HepG2 (cell line): ENCODE measurements around the gene CD151. TPM values are rescaled to one million over a fixed set of nuclear protein-coding genes. Genes with fewer than 3 reads are reported as not detected.
A peak's percentile ranks its signal among the peaks of the same experiment; 100 is the strongest.

ENCODE experiments used
- AGO1 ChIP-seq: fragments of 200-400 bp; formaldehyde crosslinking; IDR thresholded peaks from 2 replicates; pipeline ENCODE4 v1.6.1; 2017; ENCODE audit warnings: mild to moderate bottlenecking, low read depth, low read length, moderate library complexity; ENCODE audit not compliant: poor library complexity, severe bottlenecking
- AGO2 ChIP-seq: fragments of 200-400 bp; formaldehyde crosslinking; optimal IDR thresholded peaks from 2 replicates; pipeline ENCODE3; 2017; ENCODE audit warnings: mild to moderate bottlenecking, low read depth, low read length, moderate library complexity
- ARNTL ChIP-seq: sonication (generic); formaldehyde crosslinking; IDR thresholded peaks from 2 replicates; pipeline ENCODE4 v1.4.0; 2020; ENCODE audit warnings: mild to moderate bottlenecking, missing genetic modification reagents
- ATF2 ChIP-seq: sonication (generic); formaldehyde crosslinking; IDR thresholded peaks from 2 replicates; pipeline ENCODE4 v1.4.0; 2020; ENCODE audit warnings: missing genetic modification reagents
- BHLHE40 ChIP-seq: IDR thresholded peaks from 2 replicates; pipeline ENCODE4 v1.6.1; 2011; ENCODE audit warnings: low read length, improper control_type of control experiment
- GZF1 ChIP-seq: sonication (generic); formaldehyde crosslinking; IDR thresholded peaks from 2 replicates; pipeline ENCODE4 v1.5.1; 2020; ENCODE audit warnings: mild to moderate bottlenecking, missing genetic modification reagents
- KDM2A ChIP-seq: sonication (generic); formaldehyde crosslinking; IDR thresholded peaks from 2 replicates; pipeline ENCODE4 v1.4.0; 2020; ENCODE audit warnings: low read depth, missing genetic modification reagents, borderline replicate concordance
- NCOR1 ChIP-seq: fragments of 200-600 bp; sonication (generic); IDR thresholded peaks from 2 replicates; pipeline ENCODE4 v1.7.0; 2017; ENCODE audit warnings: antibody characterized with exemption, low read length, borderline replicate concordance
- PHB2 ChIP-seq: fragments of 450-650 bp; IDR thresholded peaks from 2 replicates; pipeline ENCODE4 v1.6.1; 2018; ENCODE audit not compliant: partially characterized antibody
- SMAD1 ChIP-seq: sonication (generic); formaldehyde crosslinking; IDR thresholded peaks from 2 replicates; pipeline ENCODE4 v1.4.0; 2020; ENCODE audit warnings: missing genetic modification reagents, low read depth, mild to moderate bottlenecking, borderline replicate concordance
- SMYD3 ChIP-seq: sonication (generic); formaldehyde crosslinking; IDR thresholded peaks from 2 replicates; pipeline ENCODE4 v1.8.1; 2023; ENCODE audit warnings: mild to moderate bottlenecking, missing genetic modification reagents
- SRSF9 ChIP-seq: fragments of 200-400 bp; formaldehyde crosslinking; IDR thresholded peaks from 2 replicates; pipeline ENCODE4 v1.6.1; 2018; ENCODE audit warnings: borderline replicate concordance, mild to moderate bottlenecking, low read depth, low read length; ENCODE audit not compliant: insufficient read depth, poor library complexity, severe bottlenecking
- SUZ12 ChIP-seq: fragments of 150-350 bp; IDR thresholded peaks from 2 replicates; pipeline ENCODE4 v1.6.1; 2014; ENCODE audit warnings: low read depth, low read length
- ZBTB38 ChIP-seq: sonication (generic); formaldehyde crosslinking; IDR thresholded peaks from 2 replicates; pipeline ENCODE4 v1.5.1; 2020; ENCODE audit warnings: mild to moderate bottlenecking, missing genetic modification reagents
- ZBTB7A ChIP-seq: sonication (generic); formaldehyde crosslinking; IDR thresholded peaks from 2 replicates; pipeline ENCODE4 v1.8.0; 2022; ENCODE audit warnings: mild to moderate bottlenecking, missing genetic modification reagents
- ZNF275 ChIP-seq: sonication (generic); formaldehyde crosslinking; IDR thresholded peaks from 2 replicates; pipeline ENCODE4 v1.8.0; 2022; ENCODE audit warnings: missing genetic modification reagents, mild to moderate bottlenecking, inconsistent platforms, borderline replicate concordance
- ZNF784 ChIP-seq: sonication (generic); formaldehyde crosslinking; IDR thresholded peaks from 2 replicates; pipeline ENCODE4 v1.5.1; 2020; ENCODE audit warnings: missing genetic modification reagents, mild to moderate bottlenecking, borderline replicate concordance
- ZNF800 ChIP-seq: sonication (generic); formaldehyde crosslinking; IDR thresholded peaks from 2 replicates; pipeline ENCODE4 v1.4.0; 2020; ENCODE audit warnings: missing genetic modification reagents
- ZSCAN9 ChIP-seq: IDR thresholded peaks from 2 replicates; pipeline ENCODE4 v1.6.1; 2016; ENCODE audit warnings: borderline replicate concordance
- polyA plus RNA-seq, 8 experiments: library from polyadenylated mRNA; depleted of rRNA in 3 of 8; stranded (reverse) in 7 of 8; unstranded in 1 of 8; fragments of >200 nt; fragmentation: Illumina TruSeq in 4 of 8; extraction: Trizol in 4 of 8; gene quantifications; 2 replicates each; pipeline versions ENCODE4 v1.2.1 to v1.2.3, GENCODE V29; 2011 to 2016; ENCODE audit warnings: low read depth in 4 of 8, missing spikeins in 1 of 8, mixed read lengths in 1 of 8; ENCODE audit not compliant: insufficient read depth in 1 of 8
- total RNA-seq, 5 experiments: library from RNA; depleted of rRNA; stranded (reverse); fragments of >200 nt; fragmentation: Illumina TruSeq; extraction: Trizol; gene quantifications; 2 replicates each; pipeline ENCODE4 v1.2.3, GENCODE V29; 2016; ENCODE audit warnings: low read depth in 1 of 5

CD151 gene
- total and polyA plus RNA-seq, 2 of the 13 experiments (the other 11 are each of a cell fraction or from before 2014, with no cell fraction given), result 125 to 197 TPM

GRCh38 chr11:838441-839279, 5.9 kb downstream of the CD151 start (continued):
- peak; percentile 84 for TF ChIP-seq KDM2A (CRISPR knock-in tag)
- no peak for TF ChIP-seq SMAD1 (CRISPR knock-in tag)
- TF ChIP-seq GZF1 (CRISPR knock-in tag), result 0 out of 2 replicates have a peak, but pooled peaks have one; percentile 41
- no peak for TF ChIP-seq SMYD3 (CRISPR knock-in tag)
- no peak for TF ChIP-seq SRSF9
- no peak for TF ChIP-seq BHLHE40
- TF ChIP-seq ZBTB38 (CRISPR knock-in tag), result peak; percentile 60
- TF ChIP-seq ZSCAN9, result 0 out of 2 replicates have a peak, but pooled peaks have one; percentile 74
- TF ChIP-seq NCOR1, result no peak; the same call in 1 of the 2 replicates
- no peak for TF ChIP-seq ZBTB7A (CRISPR knock-in tag)
- no peak for TF ChIP-seq ZNF800 (CRISPR knock-in tag)
- TF ChIP-seq AGO2, result peak; percentile 67
- peak; percentile 55; the same call in 1 of the 2 replicates for TF ChIP-seq ARNTL
- peak; percentile 55; the same call in 1 of the 2 replicates for TF ChIP-seq ATF2 (CRISPR knock-in tag)
- peak; percentile 37 for TF ChIP-seq AGO1
- no peak for TF ChIP-seq ZNF275
- TF ChIP-seq PHB2, result no peak
- TF ChIP-seq SUZ12, result no peak
- TF ChIP-seq ZNF784, result no peak; the same call in 1 of the 2 replicates
- TF ChIP-seq, all 625 proteins: peak for 224
